ENCODE measurements around the gene CHID1.

Gene CHID1

GRCh38 chr11:910589-911030 lies at the start of gene CHID1:
Gene CHID1 (minus strand): TSS chr11:910810. CDS start chr11:904816, 5,994 bp downstream.
- peak; percentile 47 for DNase-seq

GRCh38 chr11:959608-960007 lies 49.0 kb upstream of the CHID1 start:
- DNase-seq = no peak

GRCh38 chr11:959027-959426 lies 48.4 kb upstream of the CHID1 start:
- DNase-seq = no peak

DNA sequence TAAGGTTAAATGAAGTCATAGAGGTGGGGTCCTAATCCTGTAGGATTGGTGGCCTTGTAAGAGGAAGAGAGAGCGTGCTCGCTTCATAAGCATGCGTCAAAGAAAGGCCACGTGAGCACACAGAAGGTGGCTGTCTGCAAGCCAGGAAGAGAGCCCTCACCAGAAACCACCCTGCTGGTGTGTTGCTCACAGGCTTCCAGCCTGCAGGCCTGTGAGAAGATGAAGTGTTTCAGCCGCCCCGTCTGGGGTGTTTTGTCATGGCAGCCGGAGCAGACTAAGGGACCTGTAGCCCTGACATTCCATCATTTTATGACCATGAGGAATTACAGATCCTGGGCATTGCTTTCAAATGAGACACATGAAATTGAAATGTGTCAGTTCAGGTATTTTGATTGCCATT lies 47.5 kb upstream of the CHID1 start:
- no peak for DNase-seq

GRCh38 chr11:957212-957920 lies 46.8 kb upstream of the CHID1 start:
- DNase-seq = no peak

- no peak for DNase-seq
These were observed 44.8 kb upstream of the CHID1 start for GRCh38 chr11:955154-956063.

GRCh38 chr11:954392-955153 lies 44.0 kb upstream of the CHID1 start:
- no peak for DNase-seq

DNA sequence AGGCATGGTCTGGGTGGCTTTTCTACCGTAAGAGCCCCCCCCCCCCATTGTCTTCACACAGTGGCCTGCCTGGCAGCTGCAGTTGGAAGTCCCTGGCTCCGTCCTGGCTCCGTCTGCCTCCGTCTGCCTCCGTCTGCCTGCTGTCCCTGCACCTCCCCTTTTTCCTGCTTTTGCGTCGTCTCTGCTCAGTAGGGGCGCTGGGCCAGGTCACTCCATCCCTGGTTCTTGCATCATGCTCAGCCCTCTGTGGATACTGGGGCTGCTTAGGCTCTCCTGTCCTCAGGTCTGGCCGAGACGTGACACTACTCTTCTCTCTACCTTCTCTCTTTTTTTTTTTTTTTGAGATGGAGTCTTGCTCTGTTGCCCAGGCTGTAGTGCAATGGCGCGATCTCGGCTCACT lies 42.9 kb upstream of the CHID1 start:
- no peak for DNase-seq

DNA sequence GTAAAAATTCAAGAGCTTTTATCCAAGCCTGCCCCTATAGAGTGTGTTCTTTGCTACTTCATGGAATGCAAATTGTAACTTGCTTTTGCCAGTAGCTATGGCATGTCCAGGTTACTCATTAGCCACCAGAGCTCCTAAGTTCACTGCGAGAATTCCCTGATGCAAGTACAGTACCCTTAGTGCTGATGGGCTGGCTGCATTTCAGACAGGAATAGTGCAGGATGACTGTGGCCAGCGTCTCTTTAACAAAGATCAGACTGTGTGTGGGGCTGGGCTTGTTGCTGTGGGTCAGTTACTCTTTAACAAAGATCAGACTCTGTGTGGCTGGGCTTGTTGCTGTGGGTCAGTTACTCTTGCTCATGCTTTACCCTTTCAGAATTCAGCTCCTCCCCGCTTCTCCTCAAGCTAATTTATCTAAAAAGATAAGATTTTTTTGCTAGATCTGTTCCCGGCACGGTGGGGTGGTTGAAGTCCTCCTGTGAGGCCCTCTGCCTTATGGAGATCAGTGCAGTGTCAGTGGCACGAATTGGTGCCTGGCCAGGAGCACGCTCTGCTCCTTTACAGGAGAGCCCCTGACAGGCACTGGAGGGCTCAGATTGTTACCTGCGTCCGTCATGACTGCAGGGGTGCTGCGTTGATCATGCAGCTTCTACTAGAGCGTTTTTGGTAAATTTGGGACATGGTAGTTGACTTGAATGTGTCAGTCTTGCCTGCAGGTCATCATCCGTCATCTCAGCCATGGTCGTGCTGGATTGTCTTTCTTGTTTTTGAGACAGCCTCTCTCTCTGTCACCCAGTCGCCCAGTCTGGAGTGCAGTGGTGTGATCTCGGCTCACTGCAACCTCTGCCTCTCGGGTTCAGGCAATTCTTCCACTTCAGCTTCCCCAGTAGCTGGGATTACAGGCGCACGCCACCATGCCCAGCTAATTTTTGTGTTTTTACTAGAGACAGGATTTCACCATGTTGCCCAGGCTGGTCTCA lies 42.1 kb upstream of the CHID1 start:
- no peak for DNase-seq

GRCh38 chr11:951507-951906 lies 40.9 kb upstream of the CHID1 start:
- no peak for DNase-seq

GRCh38 chr11:947744-948143 lies 37.1 kb upstream of the CHID1 start:
- no peak for DNase-seq

DNA sequence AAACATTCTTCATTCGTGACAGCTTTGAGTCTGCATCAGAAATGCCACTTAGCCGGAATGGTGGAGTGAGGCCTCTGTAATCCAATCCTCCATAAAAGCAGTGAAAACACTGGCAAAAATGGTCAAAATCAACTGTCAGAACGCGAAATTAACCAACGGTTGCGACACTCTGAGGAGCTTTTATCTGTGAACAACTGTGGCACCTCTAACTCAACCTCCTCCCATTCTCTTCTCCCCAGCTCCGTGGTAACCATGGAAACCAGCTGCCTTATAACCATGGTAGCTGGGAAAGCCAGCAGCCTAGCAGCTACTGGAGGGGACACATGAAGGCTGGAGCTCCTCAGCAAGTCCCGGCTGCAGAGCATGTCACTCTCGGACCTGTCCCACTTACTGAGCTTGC lies 35.4 kb upstream of the CHID1 start:
- no peak for DNase-seq

GRCh38 chr11:944711-945470 lies 34.3 kb upstream of the CHID1 start:
- DNase-seq = no peak

DNA sequence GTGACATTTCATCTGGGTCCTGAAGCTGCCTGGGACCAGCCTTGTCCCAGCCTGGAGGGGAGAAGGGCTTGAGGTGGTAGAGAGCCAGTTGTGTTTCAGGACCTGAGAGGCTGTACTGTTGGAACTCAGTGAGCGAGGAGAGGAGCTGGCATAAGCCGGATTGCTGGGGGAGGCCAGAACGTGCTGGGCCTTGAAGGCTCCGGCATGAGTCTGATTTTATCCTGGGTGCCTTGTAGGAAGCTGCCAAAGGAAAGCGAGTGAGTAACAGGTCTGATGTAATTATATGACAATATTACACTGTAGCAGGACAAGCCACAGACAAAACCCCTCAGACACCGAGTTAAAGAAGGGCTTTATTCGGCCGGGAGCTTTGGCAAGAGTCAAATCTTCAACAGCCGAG lies 32.2 kb upstream of the CHID1 start:
- DNase-seq = no peak

- peak; percentile 22 for DNase-seq
These were observed 30.0 kb upstream of the CHID1 start for GRCh38 chr11:940496-941135.

DNA sequence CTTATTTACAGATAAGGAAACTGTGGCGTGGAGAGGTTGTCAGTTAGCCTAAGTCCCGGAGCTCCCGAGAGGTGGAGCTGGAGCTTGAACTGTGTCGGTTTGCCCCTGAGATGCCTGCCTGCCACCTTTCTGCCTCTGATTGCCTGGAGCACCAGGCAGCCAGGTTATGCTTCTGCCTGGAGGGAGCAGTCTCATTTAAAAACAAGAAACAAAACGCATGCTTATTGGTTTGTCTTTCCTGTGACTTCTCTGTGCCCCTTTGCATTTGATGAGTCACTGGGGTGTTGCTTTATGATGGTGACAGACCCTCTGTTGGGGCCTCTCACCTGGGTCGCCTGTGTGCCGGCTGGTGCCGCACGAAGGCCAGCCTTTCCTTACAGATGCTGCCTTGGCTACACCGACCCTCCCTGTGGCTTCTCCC lies 27.2 kb upstream of the CHID1 start:
- DNase-seq = no peak

GRCh38 chr11:936199-936598 lies 25.6 kb upstream of the CHID1 start:
- DNase-seq = no peak

- DNase-seq = no peak
These were observed 23.9 kb upstream of the CHID1 start for GRCh38 chr11:934527-934926.

- DNase-seq = no peak
These were observed 23.3 kb upstream of the CHID1 start for GRCh38 chr11:933936-934335.

DNA sequence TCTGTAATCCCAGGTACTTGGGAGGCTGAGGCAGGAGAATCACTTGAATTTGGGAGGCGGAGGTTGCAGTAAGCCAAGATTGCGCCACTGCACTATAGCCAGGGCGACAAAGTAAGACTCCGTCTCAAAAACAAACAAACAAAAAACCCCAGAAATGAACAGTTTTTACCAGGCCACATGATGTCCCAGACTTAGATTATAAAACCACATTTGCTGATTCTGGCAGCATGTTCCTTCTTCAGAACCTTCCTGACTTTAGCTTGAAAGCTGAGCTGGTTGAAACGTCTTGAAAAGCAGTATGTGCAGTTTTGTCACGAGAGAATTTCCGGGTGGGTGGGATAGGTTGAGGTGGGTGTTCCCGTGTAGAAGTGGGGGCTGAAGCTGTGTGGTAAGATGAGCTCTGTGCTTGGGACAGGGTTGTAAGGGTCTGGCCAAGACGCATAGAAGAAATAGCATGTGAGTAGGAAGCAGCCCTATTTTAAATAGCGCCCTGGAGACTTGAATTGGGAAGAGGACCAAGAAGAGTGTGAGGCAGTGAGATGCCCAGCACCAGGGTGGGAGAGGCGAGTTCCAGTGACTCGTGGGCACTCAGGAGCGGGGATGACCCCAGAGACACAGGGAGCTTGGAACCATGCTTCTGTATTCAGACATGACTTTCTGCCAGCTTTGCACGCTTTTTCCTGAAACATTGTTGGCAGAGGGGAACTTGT lies 22.7 kb upstream of the CHID1 start:
- no peak for DNase-seq
